SK-N-SH (cell line): ENCODE results near the gene POLR3E. TPM values are rescaled to one million over a fixed set of nuclear protein-coding genes. Genes with fewer than 3 reads are reported as not detected.

ENCODE experiments used
- CTCF ChIA-PET: fragments of 300-600, 350-600 bp; formaldehyde crosslinking; extraction: SDS; loops from one replicate; lab custom pipeline; 2021; lab: Yijun Ruan, JAX
- POLR2A ChIA-PET: fragments of 350-600 bp; sonication (Branson Sonifier 250); formaldehyde crosslinking; extraction: SDS; loops from one replicate; lab custom pipeline; 2020; ENCODE audit warnings: antibody characterized with exemption, inconsistent platforms; lab: Yijun Ruan, JAX
- DNase-seq: peaks from one replicate; pipeline ENCODE4 v3.0.0; 2012
- H2AFZ ChIP-seq: fragments of 200-600 bp; sonication (generic); 2 replicates; pipeline ENCODE4 v1.8.1; 2016; ENCODE audit warnings: antibody characterized with exemption, mild to moderate bottlenecking, low read depth
- H3F3A ChIP-seq: fragments of 200-600 bp; sonication (generic); replicated peaks from 2 replicates; pipeline ENCODE3; 2016; ENCODE audit warnings: antibody characterized with exemption, mild to moderate bottlenecking; ENCODE audit not compliant: insufficient read depth
- H3K27ac ChIP-seq, 2 experiments: fragments of 200-500 bp in 1 of 2; fragments of 200-600 bp in 1 of 2; sonication (Bioruptor generic) in 1 of 2; sonication (generic), shearing (Covaris generic) in 1 of 2; 2 replicates each; pipeline versions ENCODE4 v1.5.1 to v1.6.1; 2014 to 2016; ENCODE audit warnings: low read depth in 2 of 2, inconsistent platforms in 1 of 2, low read length in 1 of 2, mild to moderate bottlenecking in 1 of 2, mixed read lengths in 1 of 2
- H3K27me3 ChIP-seq: fragments of 200-600 bp; sonication (generic), shearing (Covaris generic); 2 replicates; pipeline ENCODE4 v1.6.1; 2016; ENCODE audit warnings: mixed run types; ENCODE audit not compliant: insufficient read depth
- H3K36me3 ChIP-seq, 2 experiments: fragments of 200-500 bp in 1 of 2; fragments of 200-600 bp in 1 of 2; sonication (Bioruptor generic) in 1 of 2; sonication (generic) in 1 of 2; replicated peaks in 1 of 2; 2 replicates each; pipeline versions ENCODE3 to v1.5.1; 2014 to 2016; ENCODE audit warnings: low read length in 1 of 2, mild to moderate bottlenecking in 1 of 2; ENCODE audit not compliant: insufficient read depth in 2 of 2, control insufficient read depth in 1 of 2
- H3K4me1 ChIP-seq, 2 experiments: fragments of 200-500 bp in 1 of 2; fragments of 200-600 bp in 1 of 2; sonication (Bioruptor generic) in 1 of 2; sonication (generic), shearing (Covaris generic) in 1 of 2; 2 replicates each; pipeline versions ENCODE4 v1.5.1 to v1.6.1; 2014 to 2016; ENCODE audit warnings: low read depth in 1 of 2, low read length in 1 of 2, mixed run types in 1 of 2; ENCODE audit not compliant: insufficient read depth in 2 of 2, control insufficient read depth in 1 of 2
- H3K4me2 ChIP-seq: fragments of 200-600 bp; sonication (generic), shearing (Covaris generic); 2 replicates; pipeline ENCODE4 v1.6.1; 2017; ENCODE audit warnings: mixed run types
- H3K4me3 ChIP-seq, 2 experiments: fragments of 200-500 bp in 1 of 2; fragments of 200-600 bp in 1 of 2; sonication (Bioruptor generic) in 1 of 2; sonication (generic), shearing (Covaris generic) in 1 of 2; 2 replicates each; pipeline versions ENCODE4 v1.5.1 to v1.8.1; 2014 to 2016; ENCODE audit warnings: low read depth in 2 of 2, inconsistent platforms in 1 of 2, low read length in 1 of 2, mild to moderate bottlenecking in 1 of 2, mixed read lengths in 1 of 2, moderate library complexity in 1 of 2
- H3K79me2 ChIP-seq: fragments of 200-600 bp; sonication (generic); 2 replicates; pipeline ENCODE4 v1.8.1; 2017; ENCODE audit warnings: mild to moderate bottlenecking; ENCODE audit not compliant: insufficient read depth
- H3K9ac ChIP-seq: fragments of 200-600 bp; sonication (generic); 2 replicates; pipeline ENCODE4 v1.6.1; 2017; ENCODE audit warnings: mixed run types
- H3K9me2 ChIP-seq: fragments of 200-600 bp; sonication (generic); 2 replicates; pipeline ENCODE4 v1.6.1; 2017; ENCODE audit warnings: mixed run types
- H3K9me3 ChIP-seq: fragments of 200-600 bp; sonication (generic); 2 replicates; pipeline ENCODE4 v1.6.1; 2017; ENCODE audit warnings: mixed run types, mild to moderate bottlenecking, moderate library complexity
- H4K20me1 ChIP-seq: fragments of 200-600 bp; sonication (generic); 2 replicates; pipeline ENCODE4 v1.6.1; 2017; ENCODE audit warnings: mild to moderate bottlenecking, mixed run types; ENCODE audit not compliant: insufficient read depth
- CHD2 ChIP-seq: fragments of 150-350 bp; IDR thresholded peaks from 2 replicates; pipeline ENCODE4 v1.6.1; 2018; ENCODE audit warnings: low read length; ENCODE audit not compliant: partially characterized antibody
- EZH2phosphoT487 ChIP-seq: fragments of 200-600 bp; sonication (generic); IDR thresholded peaks from 2 replicates; pipeline ENCODE4 v1.6.1; 2017; ENCODE audit warnings: low read depth, mixed run types, mild to moderate bottlenecking, antibody characterized with exemption, moderate library complexity, borderline replicate concordance
- FOSL2 ChIP-seq: IDR thresholded peaks from 2 replicates; pipeline ENCODE4 v1.4.0; 2012; ENCODE audit warnings: low read depth, mild to moderate bottlenecking, moderate library complexity, borderline replicate concordance
- IRF3 ChIP-seq: fragments of 150-350 bp; IDR thresholded peaks from 2 replicates; pipeline ENCODE4 v1.6.1; 2016; ENCODE audit warnings: mild to moderate bottlenecking, low read depth, low read length
- MAX ChIP-seq: IDR thresholded peaks from 2 replicates; pipeline ENCODE4 v1.4.0; 2012; ENCODE audit warnings: low read depth
- MEF2A ChIP-seq: IDR thresholded peaks from 2 replicates; pipeline ENCODE4 v1.4.0; 2012; ENCODE audit warnings: low read depth, borderline replicate concordance
- PBX3 ChIP-seq: IDR thresholded peaks from 2 replicates; pipeline ENCODE4; 2012
- RAD21 ChIP-seq: IDR thresholded peaks from 2 replicates; pipeline ENCODE4 v1.6.1; 2012; ENCODE audit warnings: mild to moderate bottlenecking, low read length
- RCOR1 ChIP-seq: fragments of 150-350 bp; IDR thresholded peaks from 2 replicates; pipeline ENCODE4 v1.6.1; 2017; ENCODE audit warnings: antibody characterized with exemption, low read length
- SIN3A ChIP-seq: IDR thresholded peaks from 2 replicates; pipeline ENCODE4 v1.6.1; 2012; ENCODE audit warnings: low read depth, mild to moderate bottlenecking, low read length, moderate library complexity, borderline replicate concordance
- SMC3 ChIP-seq: IDR thresholded peaks from 2 replicates; pipeline ENCODE4 v1.6.1; 2012; ENCODE audit warnings: low read depth, low read length, improper control_type of control experiment
- WGBS: methylation state at CpG from one replicate; pipeline ENCODE4 v1.1.6; 2017; ENCODE audit warnings: low lambda C conversion rate; 5-methylcytosine and 5-hydroxymethylcytosine counted together
- polyA plus RNA-seq, 3 experiments: library from polyadenylated mRNA; depleted of rRNA; stranded (reverse); fragments of >200 nt; gene quantifications; 2 replicates each; pipeline ENCODE4 v1.2.3, GENCODE V29; 2012

The POLR3E gene
- polyA plus RNA-seq, 1 of the 3 experiments (the other 2 are of a cell fraction) = 59.6 TPM

GRCh38 chr16:22383827-22384226 lies 86.6 kb downstream of the POLR3E start:
- H3K27me3 ChIP-seq = no peaks in the 10 kb centered on the region
- H3K9me2 ChIP-seq = no peaks in the 10 kb centered on the region
- WGBS = 93% methylated on average over 3 of the region's 3 CpGs
- H3K9ac ChIP-seq = no peak overlapping the region
- H4K20me1 ChIP-seq = no peaks in the 10 kb centered on the region
- TF ChIP-seq SMC3 = no peak
- TF ChIP-seq CHD2 = no peak
- no peak for TF ChIP-seq FOSL2
- no peak for TF ChIP-seq MEF2A
- no peak for TF ChIP-seq EZH2phosphoT487
- no peak for TF ChIP-seq RCOR1
- TF ChIP-seq PBX3 = no peak
- TF ChIP-seq RAD21 = no peak
- TF ChIP-seq SIN3A = no peak
- TF ChIP-seq MAX = no peak
- no peak for TF ChIP-seq IRF3
- no peak overlapping the region for H3K4me2 ChIP-seq
- POLR2A ChIA-PET = no interaction called here
- no peak overlapping the region for H2AFZ ChIP-seq
- H3K4me1 ChIP-seq = no peaks in the 10 kb centered on the region
- H3F3A ChIP-seq = peaks cover 5% of the 10 kb centered on the region
- no peaks in the 10 kb centered on the region for H3K36me3 ChIP-seq
- no peak for DNase-seq
- no peak overlapping the region for H3K27ac ChIP-seq
- no peaks in the 10 kb centered on the region for H3K79me2 ChIP-seq
- CTCF ChIA-PET = interaction anchor here (1.8 kb wide), 1 partner anchor 63 kb away, joined by 3 read pairs; no protein-coding TSS in a partner anchor
- no peaks in the 10 kb centered on the region for H3K9me3 ChIP-seq
- H3K4me3 ChIP-seq = no peak overlapping the region

Other genes with a start within 250 kb of the POLR3E start
- not detected in 2 replicates for gene VWA3A, start 204.9 kb upstream of the POLR3E start, polyA plus RNA-seq (2012; rRNA removed)
- gene SDR42E2, start 134.9 kb upstream of the POLR3E start, polyA plus RNA-seq (2012; rRNA removed) = not detected in 2 replicates
- 8.0 and 10.4 TPM in 2 replicates for gene EEF2K, start 91.1 kb upstream of the POLR3E start, polyA plus RNA-seq (2012; rRNA removed)
- gene CDR2, start 77.2 kb downstream of the POLR3E start, polyA plus RNA-seq (2012; rRNA removed) = 30.3 and 38.1 TPM in 2 replicates
- gene NPIPB5, start 213.5 kb downstream of the POLR3E start, polyA plus RNA-seq (2012; rRNA removed) = 30.5 and 36.8 TPM in 2 replicates